ENCODE measurements around the gene APBB1.

GRCh38 chr11:6459099-6459450, 40.2 kb upstream of the APBB1 start:
- no peak for TF ChIP-seq CTCF (IDR thresholded peaks at IDR 0.05 in 8 of 11, conservative IDR thresholded peaks at IDR 0.05 in 3 of 11)
- no peak for TF ChIP-seq POLR2AphosphoS5 (IDR thresholded peaks at IDR 0.05)

All from spleen (tissue), 7 donors.